ENCODE data around the gene OTULINL. TPM values are rescaled to one million over a fixed set of nuclear protein-coding genes. Genes with fewer than 3 reads are reported as not detected.

Gene OTULINL
- total RNA-seq, 2 experiments from 2014 or later: 2.6 to 2.7 TPM

- TF ChIP-seq EZH2phosphoT487 (IDR thresholded peaks at IDR 0.05; ENCODE audit: borderline replicate concordance, low read depth, low read length) (no peak), CTCF (conservative IDR thresholded peaks at IDR 0.05; ENCODE audit: low read length) (no peak)
- H3K79me2 ChIP-seq (ENCODE audit: insufficient read depth, low read depth, low read length): no peaks in the 10 kb centered on the region
- CTCF ChIA-PET (ENCODE audit: unreplicated experiment): no interaction called here
- H3K4me3 ChIP-seq (ENCODE audit: low read depth, low read length, poor library complexity, severe bottlenecking): no peak overlapping the region
- no peak overlapping the region for H3K4me2 ChIP-seq (ENCODE audit: low read length)
- H3K36me3 ChIP-seq (ENCODE audit: insufficient read depth, low read length): no peaks in the 10 kb centered on the region
- no peaks in the 10 kb centered on the region for H4K20me1 ChIP-seq (ENCODE audit: insufficient read depth, low read length)
- no TSS peak for BruUV-seq (replicated peaks)
- peaks cover 4% of the 10 kb centered on the region for H3K4me1 ChIP-seq (ENCODE audit: insufficient read depth, low read length, poor library complexity, severe bottlenecking)
- H3K27ac ChIP-seq (ENCODE audit: low read depth, low read length, poor library complexity, severe bottlenecking): no peak overlapping the region
- H3K9me2 ChIP-seq (ENCODE audit: insufficient read depth, low read length): no peaks in the 10 kb centered on the region
- 0 out of 2 replicates have a peak, but pooled peaks cover 5% of the 10 kb centered on the region for H3K9me3 ChIP-seq (ENCODE audit: low read length)
- no peak for DNase-seq (ENCODE audit: low spot score)
- POLR2A ChIA-PET: no interaction called here
- H2AFZ ChIP-seq (ENCODE audit: low read length): no peak overlapping the region
- intact Hi-C loops (cut with micrococcal nuclease; ENCODE audit: unreplicated experiment): no loop called here
These were observed 5.4 kb upstream of the OTULINL start for GRCh38 chr5:14576206-14576605.

GRCh38 chr5:14577079-14577725 is 4.4 kb upstream of the OTULINL start:
- Histone ChIP-seq H3K9me2 (ENCODE audit: insufficient read depth, low read length) (no peaks in the 10 kb centered on the region), H3K4me3 (ENCODE audit: low read depth, low read length, poor library complexity, severe bottlenecking) (no peak overlapping the region), H3K4me1 (ENCODE audit: insufficient read depth, low read length, poor library complexity, severe bottlenecking) (peaks cover 7% of the 10 kb centered on the region), H4K20me1 (ENCODE audit: insufficient read depth, low read length) (no peaks in the 10 kb centered on the region), H3K27ac (ENCODE audit: low read depth, low read length, poor library complexity, severe bottlenecking) (no peak overlapping the region), H3K79me2 (ENCODE audit: insufficient read depth, low read depth, low read length) (no peaks in the 10 kb centered on the region), H3K36me3 (ENCODE audit: insufficient read depth, low read length) (no peaks in the 10 kb centered on the region), H3K4me2 (ENCODE audit: low read length) (no peak overlapping the region), H2AFZ (ENCODE audit: low read length) (no peak overlapping the region), H3K9me3 (ENCODE audit: low read length) (0 out of 2 replicates have a peak, but pooled peaks cover 5% of the 10 kb centered on the region)
- ChIA-PET CTCF (ENCODE audit: unreplicated experiment) (interaction anchor here (0.5 kb wide), 1 partner anchor 47 kb away, joined by 4 read pairs; no protein-coding TSS in a partner anchor), POLR2A (no interaction called here)
- TF ChIP-seq CTCF (conservative IDR thresholded peaks at IDR 0.05; ENCODE audit: low read length) (no peak), EZH2phosphoT487 (IDR thresholded peaks at IDR 0.05; ENCODE audit: borderline replicate concordance, low read depth, low read length) (no peak)
- intact Hi-C loops (cut with micrococcal nuclease; ENCODE audit: unreplicated experiment): no loop called here
- no peak for DNase-seq (ENCODE audit: low spot score)
- no TSS peak for BruUV-seq (replicated peaks)

- no TSS peak for BruUV-seq (replicated peaks)
- H4K20me1 ChIP-seq (ENCODE audit: insufficient read depth, low read length): no peaks in the 10 kb centered on the region
- no peaks in the 10 kb centered on the region for H3K36me3 ChIP-seq (ENCODE audit: insufficient read depth, low read length)
- H3K9me3 ChIP-seq (ENCODE audit: low read length): 0 out of 2 replicates have a peak, but pooled peaks cover 5% of the 10 kb centered on the region
- no peak overlapping the region for H3K4me3 ChIP-seq (ENCODE audit: low read depth, low read length, poor library complexity, severe bottlenecking)
- no peaks in the 10 kb centered on the region for H3K9me2 ChIP-seq (ENCODE audit: insufficient read depth, low read length)
- TF ChIP-seq EZH2phosphoT487 (IDR thresholded peaks at IDR 0.05; ENCODE audit: borderline replicate concordance, low read depth, low read length) (no peak), CTCF (conservative IDR thresholded peaks at IDR 0.05; ENCODE audit: low read length) (no peak)
- no peak overlapping the region for H3K27ac ChIP-seq (ENCODE audit: low read depth, low read length, poor library complexity, severe bottlenecking)
- no peak overlapping the region for H3K4me2 ChIP-seq (ENCODE audit: low read length)
- ChIA-PET POLR2A (no interaction called here), CTCF (ENCODE audit: unreplicated experiment) (interaction anchor here (0.5 kb wide), 1 partner anchor 72 kb away, joined by 3 read pairs; no protein-coding TSS in a partner anchor)
- intact Hi-C loops (cut with micrococcal nuclease; ENCODE audit: unreplicated experiment): no loop called here
- peaks cover 10% of the 10 kb centered on the region for H3K4me1 ChIP-seq (ENCODE audit: insufficient read depth, low read length, poor library complexity, severe bottlenecking)
- H2AFZ ChIP-seq (ENCODE audit: low read length): no peak overlapping the region
- H3K79me2 ChIP-seq (ENCODE audit: insufficient read depth, low read depth, low read length): no peaks in the 10 kb centered on the region
- no peak for DNase-seq (ENCODE audit: low spot score)
These were observed 3.6 kb upstream of the OTULINL start for GRCh38 chr5:14577971-14578370.
